ENCODE data around the gene CNTNAP2.

CNTNAP2 gene

DNA sequence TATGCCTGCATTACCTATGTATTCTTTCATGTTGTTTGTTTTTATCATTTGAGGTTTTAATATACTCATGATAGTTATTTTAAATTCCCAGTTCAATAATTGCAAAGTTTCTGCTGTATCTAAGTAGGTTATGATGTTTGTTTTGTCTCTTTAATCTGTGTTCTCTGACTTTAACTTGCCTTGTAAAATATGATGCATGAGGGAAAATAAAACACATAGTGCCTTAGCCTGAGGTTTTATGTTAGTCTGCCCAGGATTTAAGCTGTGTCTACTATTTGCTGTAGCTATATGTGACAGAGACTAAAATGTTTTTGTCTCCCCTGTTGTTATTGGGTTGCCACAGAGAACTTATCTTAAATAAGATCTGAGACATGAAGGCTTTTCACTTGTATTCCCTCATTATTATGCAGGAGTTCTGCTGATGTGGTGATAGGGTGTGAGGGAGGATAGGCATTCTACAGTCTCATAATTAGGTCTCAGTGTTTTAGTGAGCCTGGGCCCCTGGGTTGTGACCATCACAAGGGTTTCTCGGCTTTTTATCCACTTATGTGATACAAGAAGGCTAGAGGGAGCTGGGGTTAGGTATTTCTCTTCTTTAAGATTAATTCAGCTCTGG, 582.5 kb downstream of the CNTNAP2 start:
- DNase-seq = no peak

- DNase-seq = no peak
These were observed 583.5 kb downstream of the CNTNAP2 start for GRCh38 chr7:146700015-146700560.

DNA sequence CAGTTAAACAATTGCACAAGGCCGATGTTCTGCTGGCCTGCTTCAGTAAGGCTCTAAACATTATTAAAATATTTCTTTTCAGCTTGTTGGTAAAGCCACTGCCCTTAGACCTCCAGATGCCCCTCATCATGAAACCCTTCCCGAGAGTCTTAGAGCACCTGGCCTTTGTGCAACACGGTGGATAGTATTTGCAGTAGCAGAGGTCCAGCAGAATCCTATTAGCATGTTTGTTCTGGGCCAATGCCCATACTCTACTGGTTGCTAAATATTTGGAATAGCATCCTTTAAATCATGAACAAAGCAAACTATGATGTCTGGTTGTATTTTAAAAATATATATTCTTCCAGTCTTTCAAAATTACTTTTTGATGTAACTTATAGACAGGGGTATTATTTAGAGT, 584.6 kb downstream of the CNTNAP2 start:
- peak in 1 of 3 experiments; percentile 31 for DNase-seq

- DNase-seq = no peak
These were observed 586.3 kb downstream of the CNTNAP2 start for GRCh38 chr7:146702898-146703297.

DNA sequence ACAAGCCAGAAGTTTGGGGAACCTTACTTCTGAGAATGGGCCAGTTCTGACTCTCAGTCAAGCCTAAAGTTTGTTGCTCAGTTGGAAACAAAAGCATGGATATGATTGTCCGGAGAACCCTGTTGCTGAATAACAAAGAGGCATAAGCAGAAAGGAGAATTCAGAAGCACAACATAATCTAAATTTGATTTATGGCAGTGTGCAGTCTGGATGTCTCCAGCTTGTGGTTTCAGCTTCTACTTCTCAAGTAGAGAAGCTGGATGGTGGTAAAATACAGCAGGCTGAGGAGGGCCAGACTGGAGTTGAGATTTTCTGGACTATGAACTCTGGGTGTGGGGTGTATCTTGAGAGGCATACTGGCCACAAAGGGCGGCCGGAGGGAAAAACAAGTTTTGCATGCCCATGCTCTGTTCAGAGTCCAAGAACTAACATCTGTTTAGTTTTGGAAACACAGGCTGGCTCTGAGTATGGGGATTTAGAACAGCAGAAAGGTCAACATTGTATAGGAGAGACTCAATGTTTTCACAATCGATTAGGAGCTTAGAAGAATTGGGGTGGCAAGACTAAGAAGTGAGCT, 592.9 kb downstream of the CNTNAP2 start:
- no peak for DNase-seq

- DNase-seq = peak in 1 of 3 experiments; percentile 32
These were observed 596.6 kb downstream of the CNTNAP2 start for GRCh38 chr7:146713205-146713604.

- no peak for DNase-seq
These were observed 597.3 kb downstream of the CNTNAP2 start for GRCh38 chr7:146713934-146714333.

GRCh38 chr7:146720195-146720594, 603.6 kb downstream of the CNTNAP2 start:
- peak in 1 of 3 experiments; percentile 46 for DNase-seq

DNA sequence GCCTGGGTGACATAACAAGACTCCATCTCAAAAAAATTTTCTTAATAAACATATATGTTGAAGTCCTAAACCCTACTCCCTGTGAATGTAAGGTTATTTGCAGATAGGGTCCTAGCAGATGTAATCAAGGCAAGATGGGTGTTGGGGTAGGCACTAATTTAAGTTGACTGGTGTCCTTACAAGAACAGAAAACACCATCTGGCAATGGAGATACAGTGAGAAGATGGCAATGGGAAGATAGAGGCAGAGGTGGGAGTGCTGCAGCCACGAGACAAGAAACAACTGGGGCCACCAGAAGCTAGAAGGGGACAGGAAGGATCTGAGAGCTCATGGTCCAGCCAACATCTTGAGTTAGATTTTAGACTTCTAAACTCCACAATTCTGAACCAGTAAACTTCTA, 606.4 kb downstream of the CNTNAP2 start:
- DNase-seq = no peak

DNA sequence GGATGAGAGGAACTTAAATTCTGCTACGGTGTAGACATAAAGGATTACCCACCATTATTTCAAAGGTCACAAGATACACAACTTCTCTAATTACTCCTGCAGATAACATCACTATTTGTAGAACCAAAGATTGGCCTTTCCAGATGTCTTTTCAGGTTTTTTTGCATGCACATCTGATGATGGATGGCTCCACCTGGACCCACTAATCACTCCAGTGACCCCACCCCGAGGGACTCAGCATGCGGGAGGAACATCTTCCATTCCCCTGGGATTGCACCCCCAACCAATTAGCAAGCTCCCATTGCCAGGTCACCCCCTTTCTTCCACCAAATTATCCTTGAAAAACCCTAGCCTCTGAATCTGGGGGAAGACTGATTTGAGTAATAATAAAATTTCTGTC, 608.9 kb downstream of the CNTNAP2 start:
- DNase-seq = no peak

GRCh38 chr7:146728141-146728540, 611.5 kb downstream of the CNTNAP2 start:
- DNase-seq = no peak

DNA sequence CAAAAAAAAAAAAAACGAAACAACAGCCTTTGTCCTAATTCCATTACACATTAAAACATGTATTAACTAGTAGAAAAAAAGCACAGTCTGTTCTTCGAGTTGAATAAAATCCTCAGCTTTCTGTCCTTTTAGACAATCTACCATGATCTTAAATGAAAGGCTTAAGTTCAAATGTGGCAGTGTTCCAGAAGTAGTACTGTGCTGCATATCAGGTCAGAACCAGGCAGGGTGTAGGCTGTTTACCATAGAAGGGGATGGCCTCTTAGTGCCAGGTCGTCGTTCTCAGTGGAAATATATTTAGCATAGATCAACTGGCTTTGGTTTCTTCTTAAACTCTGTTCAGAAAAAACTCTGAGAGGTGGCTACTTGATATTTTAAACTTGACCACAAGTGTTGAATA, 612.0 kb downstream of the CNTNAP2 start:
- no peak for DNase-seq

DNA sequence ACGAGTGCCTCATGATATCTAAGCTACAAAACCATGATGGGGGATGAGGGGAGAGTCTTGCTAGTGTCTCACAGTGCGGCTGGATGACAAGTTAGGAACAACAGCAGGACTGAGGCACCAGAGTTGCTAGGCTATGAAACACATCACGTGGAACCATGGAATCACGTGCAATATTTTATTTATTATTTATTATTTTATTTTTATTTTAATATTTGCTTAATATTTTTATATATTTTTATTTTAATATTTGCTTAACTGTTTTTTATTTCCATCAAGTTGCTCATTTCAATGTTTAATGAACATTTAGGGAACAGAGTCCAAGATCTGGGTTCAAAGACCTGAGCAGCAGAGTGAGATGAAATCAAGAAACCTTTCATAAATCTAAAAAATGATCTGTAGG, 614.6 kb downstream of the CNTNAP2 start:
- no peak for DNase-seq

DNA sequence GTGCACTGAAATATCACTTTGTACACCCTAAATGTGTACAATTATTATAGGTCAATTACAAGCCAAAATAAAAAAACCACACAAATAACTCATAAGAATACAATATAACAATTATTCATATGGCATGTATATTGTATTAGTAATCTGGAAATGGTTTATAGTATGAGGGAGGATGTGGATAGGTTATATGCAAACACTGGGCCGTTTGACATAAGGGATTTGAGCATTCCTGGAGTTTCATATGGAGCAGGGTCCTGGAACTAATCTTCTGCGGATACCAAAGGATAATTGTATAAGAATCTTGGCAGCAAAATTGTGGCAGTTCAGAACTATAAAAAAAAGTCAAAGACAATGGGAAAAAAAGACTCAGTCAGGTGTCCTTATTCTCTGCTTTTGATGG, 619.4 kb downstream of the CNTNAP2 start:
- no peak for DNase-seq

DNA sequence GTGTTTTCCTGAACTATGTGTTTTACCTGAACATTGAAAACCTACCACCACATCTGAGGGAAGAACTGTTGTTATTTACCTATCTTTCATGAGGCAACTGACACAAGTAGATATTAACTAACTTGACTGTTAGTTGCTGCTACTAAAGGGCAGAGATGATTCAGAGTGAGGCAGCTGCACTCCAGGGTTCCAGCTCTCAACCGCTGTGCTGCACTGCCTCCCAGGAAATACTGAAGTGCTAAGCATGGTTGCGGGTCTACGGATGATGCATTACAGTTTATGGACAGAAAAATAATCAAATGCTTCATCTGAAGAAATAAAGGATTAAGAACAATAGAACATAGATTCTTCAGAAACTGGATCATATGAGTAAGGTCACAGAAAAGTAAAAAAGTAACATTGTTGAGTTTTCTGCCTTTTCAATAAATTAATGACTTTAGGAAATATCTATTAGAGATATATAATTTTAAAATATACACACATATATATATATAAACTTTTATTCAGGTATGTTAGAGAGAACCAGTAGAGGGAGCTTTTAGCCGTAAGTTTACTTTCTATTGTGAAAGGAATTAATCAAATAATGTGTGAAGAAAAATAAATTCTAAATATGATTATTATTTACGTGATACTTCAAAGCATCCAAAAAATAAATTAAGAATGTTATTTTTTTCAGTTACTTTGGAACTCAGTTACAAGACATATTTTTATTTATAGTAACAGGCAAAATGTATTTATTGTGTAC, 620.0 kb downstream of the CNTNAP2 start:
- no peak for DNase-seq

GRCh38 chr7:146740039-146740438, 623.4 kb downstream of the CNTNAP2 start:
- no peak for DNase-seq

DNA sequence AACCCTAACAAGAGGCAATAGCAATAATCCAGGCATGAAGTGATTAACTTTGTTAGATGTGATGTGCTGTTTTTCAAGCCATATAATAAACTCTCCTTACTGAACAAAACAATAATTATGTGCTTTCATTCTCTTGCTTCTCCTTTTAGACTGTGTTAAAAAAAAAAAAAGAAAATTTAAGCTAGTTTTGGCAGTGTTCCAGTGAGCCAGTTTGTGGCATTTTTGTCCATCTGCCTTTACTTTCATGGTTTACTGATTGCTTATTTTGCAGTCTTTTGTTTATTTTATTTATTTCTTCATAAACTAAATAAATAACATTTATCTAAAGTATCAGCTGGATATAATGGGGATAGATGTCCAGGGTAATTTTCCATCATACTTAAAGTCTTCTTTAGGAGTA, 625.3 kb downstream of the CNTNAP2 start:
- DNase-seq = peak in 1 of 3 experiments; percentile 26

GRCh38 chr7:146754385-146754784, 637.8 kb downstream of the CNTNAP2 start:
- no peak for DNase-seq

- DNase-seq = no peak
These were observed 639.0 kb downstream of the CNTNAP2 start for GRCh38 chr7:146755585-146755984.

DNA sequence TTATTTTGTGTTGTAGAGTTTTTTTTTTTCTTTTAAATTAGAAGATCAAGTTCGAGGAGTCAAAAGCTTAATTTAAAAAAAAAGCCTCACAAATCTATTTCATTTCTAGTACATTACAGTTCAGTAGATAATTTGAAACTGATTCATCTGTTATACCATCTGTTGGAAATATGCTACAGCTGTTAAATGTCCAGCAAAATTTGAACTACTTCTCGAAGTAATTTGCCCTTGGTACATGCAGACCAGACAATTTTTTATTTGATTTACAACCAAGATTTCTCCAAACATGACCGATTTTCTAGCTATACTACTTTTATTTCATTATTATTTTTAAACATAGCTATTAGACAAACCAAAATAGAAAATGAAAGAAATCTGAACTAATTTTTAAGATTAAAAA, 647.9 kb downstream of the CNTNAP2 start:
- no peak for DNase-seq

DNA sequence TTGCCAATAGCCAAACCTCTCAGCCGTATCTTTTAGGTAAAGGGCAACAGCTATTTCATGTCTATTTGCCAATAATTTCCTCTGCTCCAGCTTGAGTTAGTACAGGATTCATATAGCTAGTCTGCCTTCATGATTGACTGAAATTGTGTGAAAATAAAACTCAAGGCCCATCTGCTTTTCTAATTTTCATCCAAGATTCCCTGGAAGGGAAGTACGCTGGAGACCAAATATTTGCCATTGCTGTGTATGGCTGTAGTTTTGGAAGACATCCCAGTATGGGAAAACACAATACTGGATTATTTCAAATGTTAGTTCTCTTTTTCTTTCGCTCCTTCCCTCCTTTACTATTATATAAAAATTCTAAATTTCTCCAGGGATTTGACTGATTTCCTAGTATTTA, 652.4 kb downstream of the CNTNAP2 start:
- no peak for DNase-seq

DNA sequence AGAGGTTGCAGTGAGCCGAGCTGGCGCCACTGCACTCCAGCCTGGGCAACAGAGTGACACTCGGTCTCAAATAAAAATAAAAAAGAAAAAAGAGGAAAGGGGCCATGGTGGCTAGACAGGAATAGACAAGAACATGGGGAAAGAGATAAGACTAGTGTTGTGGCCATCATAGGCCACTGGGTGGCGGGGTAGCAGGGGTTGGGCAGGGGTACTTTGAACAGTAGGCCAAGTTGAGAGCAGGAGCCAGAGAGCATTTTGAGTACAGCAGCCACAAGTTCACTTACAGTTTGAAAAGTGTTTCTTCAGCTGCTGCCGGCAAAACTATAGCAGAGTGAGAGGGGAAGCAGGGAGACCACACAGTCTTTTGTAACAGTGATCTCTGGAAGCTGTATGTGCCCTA, 656.0 kb downstream of the CNTNAP2 start:
- no peak for DNase-seq

GRCh38 chr7:146773506-146773905, 656.9 kb downstream of the CNTNAP2 start:
- DNase-seq = no peak
